ENCODE data around the gene KCNQ5.

DNA sequence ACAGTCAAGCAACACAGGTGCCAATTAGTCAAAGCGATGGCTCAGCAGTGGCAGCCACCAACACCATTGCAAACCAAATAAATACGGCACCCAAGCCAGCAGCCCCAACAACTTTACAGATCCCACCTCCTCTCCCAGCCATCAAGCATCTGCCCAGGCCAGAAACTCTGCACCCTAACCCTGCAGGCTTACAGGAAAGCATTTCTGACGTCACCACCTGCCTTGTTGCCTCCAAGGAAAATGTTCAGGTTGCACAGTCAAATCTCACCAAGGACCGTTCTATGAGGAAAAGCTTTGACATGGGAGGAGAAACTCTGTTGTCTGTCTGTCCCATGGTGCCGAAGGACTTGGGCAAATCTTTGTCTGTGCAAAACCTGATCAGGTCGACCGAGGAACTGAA, 572.9 kb downstream of the KCNQ5 start:
- TF ChIP-seq EZH2 (IDR thresholded peaks at IDR 0.05) = no peak
- TF ChIP-seq FOXP2 (optimal IDR thresholded peaks at IDR 0.05; ENCODE audit: control extremely low read depth, extremely low read length, insufficient read depth) = no peak
- no peak for TF ChIP-seq POLR2AphosphoS5 (IDR thresholded peaks at IDR 0.05; ENCODE audit: borderline replicate concordance, low read depth, low read length)
